Skeletal muscle cell (primary cell): Measurements from ENCODE around the gene PC.

Experiments used
- DNase-seq: peaks from one replicate; pipeline ENCODE4 v3.0.0-alpha.2; 2010; ENCODE audit warnings: low read depth
- H3K4me3 ChIP-seq: 2 replicates; pipeline ENCODE4 v1.5.1; 2011; ENCODE audit warnings: low read depth, mild to moderate bottlenecking, control low read depth, low read length, moderate library complexity

PC gene

GRCh38 chr11:66891851-66892660 is 66.1 kb downstream of the PC start:
- no peak overlapping the region for H3K4me3 ChIP-seq
- peak; percentile 87 for DNase-seq

- no peak overlapping the region for H3K4me3 ChIP-seq
- no peak for DNase-seq
Observed at GRCh38 chr11:66889960-66890359, 68.2 kb downstream of the PC start.

- no peak for DNase-seq
Observed at GRCh38 chr11:66888282-66888681, 69.9 kb downstream of the PC start.

GRCh38 chr11:66887526-66887925 is 70.7 kb downstream of the PC start:
- H3K4me3 ChIP-seq, result no peak overlapping the region
- DNase-seq, result no peak

More at GRCh38 chr11:66888282-66888681, 69.9 kb downstream of the PC start:
- no peak overlapping the region for H3K4me3 ChIP-seq

DNA sequence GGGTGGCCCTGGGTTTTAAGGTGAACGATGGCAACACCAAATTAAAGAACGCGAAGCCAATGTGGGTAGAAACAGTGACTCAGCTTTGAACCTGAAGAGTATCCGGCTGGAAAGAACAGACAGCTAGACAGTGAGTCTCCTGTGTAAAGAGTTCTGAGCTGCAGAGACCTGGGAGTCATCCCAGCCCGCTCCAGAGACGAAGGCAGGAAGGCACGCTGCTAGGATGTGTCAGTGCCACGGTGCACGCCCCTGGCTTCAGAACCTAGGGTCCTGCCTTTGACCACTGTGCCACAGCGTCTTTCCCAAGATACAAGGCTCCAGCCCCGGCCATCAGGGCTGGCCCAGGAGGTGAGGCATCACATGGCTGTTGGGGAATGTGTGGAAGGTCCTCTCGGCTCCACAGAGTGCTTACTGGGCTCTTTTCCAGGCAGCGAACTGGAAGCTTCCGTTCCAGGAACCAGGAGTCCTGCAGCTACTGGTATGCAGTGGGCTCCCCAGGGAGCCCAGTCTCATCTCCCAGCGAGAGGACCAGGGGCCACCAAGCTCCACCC is 71.4 kb downstream of the PC start:
- DNase-seq, result no peak

GRCh38 chr11:66885950-66886440 is 72.2 kb downstream of the PC start:
- no peak overlapping the region for H3K4me3 ChIP-seq
- no peak for DNase-seq

More for the DNA sequence above, 71.4 kb downstream of the PC start:
- no peak overlapping the region for H3K4me3 ChIP-seq

- DNase-seq, result no peak
- H3K4me3 ChIP-seq, result no peak overlapping the region
Observed at GRCh38 chr11:66885469-66885868, 72.7 kb downstream of the PC start.

DNA sequence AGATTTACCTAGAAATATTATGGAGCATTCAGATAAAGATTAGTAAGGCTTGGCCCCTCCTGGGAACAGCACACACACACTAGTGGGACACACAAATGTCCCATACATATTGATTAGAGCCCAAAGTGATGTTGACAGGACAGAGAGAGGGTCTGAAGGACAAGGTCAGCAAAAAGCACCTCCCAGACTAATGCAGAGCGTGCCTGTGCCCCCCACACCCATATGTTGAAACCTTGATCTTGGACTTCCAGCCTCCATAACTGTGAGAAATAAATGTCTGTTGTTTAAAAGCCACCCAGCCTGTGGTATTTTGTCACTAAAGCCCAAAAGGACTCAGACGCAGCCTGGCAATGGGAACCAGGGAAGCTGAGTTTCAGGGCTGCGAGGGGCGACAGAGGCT is 73.7 kb downstream of the PC start:
- no peak overlapping the region for H3K4me3 ChIP-seq
- DNase-seq, result no peak

- no peak overlapping the region for H3K4me3 ChIP-seq
- no peak for DNase-seq
Observed at GRCh38 chr11:66883016-66883965, 74.9 kb downstream of the PC start.

DNA sequence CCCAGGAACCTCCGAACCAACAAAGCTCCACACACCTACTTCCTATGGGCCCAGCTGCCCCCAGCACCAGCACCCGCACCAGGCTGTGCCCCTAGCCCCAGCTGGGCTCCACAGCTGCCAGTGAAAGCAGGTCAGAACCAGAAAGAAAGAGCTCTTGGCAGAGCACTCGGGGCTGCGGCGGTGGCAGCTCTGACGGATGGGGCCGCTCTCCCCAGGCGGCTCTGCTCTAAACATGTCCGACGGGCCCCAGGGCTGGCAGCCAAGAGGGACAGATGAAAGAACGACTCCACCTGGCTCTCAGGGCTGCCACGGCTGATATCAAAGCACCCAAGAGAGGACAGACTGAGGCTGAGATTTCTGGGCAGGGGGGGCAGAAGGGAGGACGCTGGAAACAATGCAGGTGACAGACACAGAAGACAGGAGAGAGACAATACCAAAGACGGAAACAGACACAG is 75.6 kb downstream of the PC start:
- DNase-seq, result no peak
- no peak overlapping the region for H3K4me3 ChIP-seq

DNA sequence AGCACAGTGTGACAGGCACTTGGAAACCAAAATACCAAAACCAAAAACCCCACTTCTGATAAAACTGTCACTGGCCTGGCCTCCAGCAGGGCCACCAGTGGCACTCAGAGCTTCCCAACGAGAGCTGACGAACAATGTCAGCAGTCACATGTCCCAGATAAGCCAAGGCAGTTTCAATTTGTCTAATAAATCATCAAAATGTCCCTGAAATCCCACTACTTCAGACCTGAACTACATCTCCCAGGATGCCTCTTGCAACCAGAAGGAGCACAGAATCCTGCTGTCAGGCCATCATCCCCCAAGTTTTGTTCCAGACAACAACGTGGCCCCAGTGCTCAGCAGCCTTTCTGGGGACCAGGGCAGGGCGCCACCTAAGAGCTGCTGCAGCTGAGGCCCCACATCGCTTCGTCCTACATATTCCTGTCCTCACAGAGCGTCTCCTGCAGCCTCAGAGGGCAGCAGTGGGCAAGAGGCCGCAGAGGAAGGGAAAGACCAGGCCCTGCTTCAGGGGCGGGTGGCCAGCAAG is 76.2 kb downstream of the PC start:
- no peak for DNase-seq
- no peak overlapping the region for H3K4me3 ChIP-seq

DNA sequence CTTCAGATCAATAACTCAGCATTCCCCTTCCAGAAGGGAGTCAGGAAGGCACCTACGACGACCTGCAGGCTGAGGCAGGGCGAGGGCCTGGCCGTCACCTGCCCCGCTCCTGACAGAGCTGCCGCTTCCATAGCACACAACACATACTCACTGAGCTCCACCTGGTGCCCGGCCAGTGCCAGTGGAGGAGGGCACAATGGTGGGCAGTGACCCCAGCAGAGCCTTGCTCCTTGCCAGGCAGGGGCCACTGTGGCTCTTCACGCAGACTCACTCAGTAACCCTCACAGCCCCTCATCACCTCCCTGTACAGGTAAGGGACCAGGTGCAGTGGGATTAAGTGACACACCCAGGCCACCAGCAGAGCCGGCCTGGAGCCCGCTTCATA is 76.7 kb downstream of the PC start:
- no peak overlapping the region for H3K4me3 ChIP-seq
- no peak for DNase-seq

GRCh38 chr11:66880496-66881450 is 77.4 kb downstream of the PC start:
- DNase-seq, result no peak

GRCh38 chr11:66879999-66880398 is 78.2 kb downstream of the PC start:
- DNase-seq, result no peak
- no peak overlapping the region for H3K4me3 ChIP-seq

More at GRCh38 chr11:66880496-66881450, 77.4 kb downstream of the PC start:
- H3K4me3 ChIP-seq, result no peak overlapping the region

- no peak for DNase-seq
- no peak overlapping the region for H3K4me3 ChIP-seq
Observed at GRCh38 chr11:66879583-66879982, 78.6 kb downstream of the PC start.

DNA sequence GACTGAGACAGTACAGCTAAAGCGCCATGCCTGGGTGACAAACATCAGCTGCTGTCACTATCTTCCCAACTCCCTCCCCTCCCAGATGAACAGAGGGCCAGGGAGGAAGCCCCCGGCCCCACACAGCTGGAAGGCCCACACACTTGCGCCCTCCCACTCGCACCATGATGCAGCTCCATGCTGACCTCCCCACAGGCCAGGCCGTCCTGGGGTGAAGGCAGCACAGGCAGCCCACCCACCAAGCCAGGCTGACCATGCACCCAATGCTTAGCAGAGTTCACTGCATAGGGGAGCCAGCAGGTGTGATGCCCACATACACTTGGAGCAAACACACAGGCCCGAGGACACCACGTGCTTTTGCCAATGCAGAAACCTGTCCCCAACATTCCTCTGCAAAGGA is 79.2 kb downstream of the PC start:
- H3K4me3 ChIP-seq, result no peak overlapping the region
- no peak for DNase-seq

DNA sequence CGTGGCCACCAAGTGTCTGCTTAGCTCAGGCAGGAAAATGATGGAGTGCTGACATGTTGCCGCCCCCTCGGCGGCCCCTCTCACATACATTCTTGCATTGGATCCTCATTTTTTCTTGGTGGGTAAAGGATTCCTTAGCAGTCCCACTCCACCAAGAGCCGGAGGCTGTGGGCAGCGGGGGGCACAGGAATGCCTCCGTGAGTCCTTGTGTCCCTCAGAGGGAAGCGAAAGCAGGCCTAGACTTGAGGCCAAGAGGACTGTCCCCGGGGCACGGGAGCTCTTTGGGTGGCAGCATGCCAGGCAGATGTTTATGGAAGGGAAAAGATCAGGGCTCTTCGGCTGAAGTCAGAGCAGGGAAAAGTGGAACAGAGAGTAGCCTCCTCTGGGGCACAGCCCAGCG is 79.7 kb downstream of the PC start:
- DNase-seq, result no peak
- H3K4me3 ChIP-seq, result no peak overlapping the region

DNA sequence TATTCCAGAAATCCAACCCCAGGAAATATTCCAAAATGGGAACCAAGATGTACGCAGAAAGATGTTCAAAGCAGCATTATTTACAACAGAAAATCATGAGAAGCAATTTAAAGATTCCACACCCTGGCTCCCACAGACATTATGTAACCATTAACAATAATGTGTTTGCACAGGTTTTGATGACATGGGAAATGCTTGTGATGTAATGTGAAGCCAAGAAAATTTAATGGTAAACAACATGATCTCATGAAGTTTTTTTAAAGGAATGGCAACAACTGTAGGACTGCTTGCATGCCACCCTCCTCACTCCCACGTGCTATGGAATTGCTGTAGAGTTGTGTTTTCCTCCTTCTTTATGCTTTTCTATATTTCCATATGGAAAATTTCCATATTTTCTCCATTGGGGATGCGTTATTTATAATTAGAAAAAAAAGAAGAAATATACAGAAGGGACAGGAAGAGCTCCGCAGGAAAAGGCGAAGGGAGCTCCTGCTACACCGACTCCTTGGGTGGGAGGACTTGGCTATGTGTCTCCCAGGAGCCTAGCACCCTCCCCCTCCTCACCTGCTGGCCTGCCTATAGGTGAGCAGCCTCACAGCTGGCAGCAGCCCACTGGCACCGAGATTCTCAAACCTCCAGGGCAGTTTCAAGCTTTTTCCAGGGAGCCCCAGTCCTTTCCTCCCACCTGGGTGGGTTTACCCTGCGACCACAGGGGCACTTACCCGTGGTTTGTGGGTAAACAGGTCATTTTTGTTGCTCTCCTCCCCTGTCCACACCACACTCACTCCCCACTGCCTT is 80.4 kb downstream of the PC start:
- no peak for DNase-seq
- H3K4me3 ChIP-seq, result no peak overlapping the region
